HepG2 (cell line): ENCODE results near the gene SENP5. TPM values are rescaled to one million over a fixed set of nuclear protein-coding genes. Genes with fewer than 3 reads are reported as not detected.
A peak's percentile ranks its signal among the peaks of the same experiment; 100 is the strongest.

ENCODE experiments used
- ELF3 ChIP-seq: IDR thresholded peaks from 2 replicates; pipeline ENCODE4 v1.6.1; 2016; ENCODE audit warnings: missing genetic modification reagents, missing compliant biosample characterization
- ISX ChIP-seq: sonication (generic); formaldehyde crosslinking; conservative IDR thresholded peaks from 2 replicates; pipeline ENCODE4 v1.5.0; 2020; ENCODE audit warnings: missing genetic modification reagents
- LBX2 ChIP-seq: sonication (generic); formaldehyde crosslinking; IDR thresholded peaks from 2 replicates; pipeline ENCODE4 v1.5.0; 2020; ENCODE audit warnings: missing genetic modification reagents, mild to moderate bottlenecking, borderline replicate concordance
- MLX ChIP-seq: IDR thresholded peaks from 2 replicates; pipeline ENCODE4 v1.6.1; 2016
- MZF1 ChIP-seq: sonication (generic); formaldehyde crosslinking; IDR thresholded peaks from 2 replicates; pipeline ENCODE4 v1.8.1; 2023; ENCODE audit warnings: mild to moderate bottlenecking, missing genetic modification reagents, borderline replicate concordance
- NKX3-1 ChIP-seq: sonication (generic); formaldehyde crosslinking; IDR thresholded peaks from 2 replicates; pipeline ENCODE4 v1.5.0; 2020; ENCODE audit warnings: missing genetic modification reagents
- PRDM10 ChIP-seq: sonication (generic); formaldehyde crosslinking; IDR thresholded peaks from 2 replicates; pipeline ENCODE4 v1.4.0; 2020; ENCODE audit warnings: low read depth, missing genetic modification reagents
- PRPF4 ChIP-seq: fragments of 200-400 bp; formaldehyde crosslinking; IDR thresholded peaks from 2 replicates; pipeline ENCODE4 v1.6.1; 2016; ENCODE audit warnings: low read length, low read depth; ENCODE audit not compliant: poor library complexity, severe bottlenecking
- RBFOX2 ChIP-seq: fragments of 200-400 bp; formaldehyde crosslinking; IDR thresholded peaks from 2 replicates; pipeline ENCODE4 v1.6.1; 2017; ENCODE audit warnings: low read depth, mild to moderate bottlenecking, low read length
- SIN3B ChIP-seq: fragments of 150-350 bp; IDR thresholded peaks from 2 replicates; pipeline ENCODE4 v1.6.1; 2014; ENCODE audit warnings: low read length
- ZHX2 ChIP-seq, 2 experiments: sonication (generic) in 1 of 2; formaldehyde crosslinking in 1 of 2; IDR thresholded peaks; 2 replicates each; pipeline versions ENCODE4 v1.6.1 to v1.9.0; 2014 to 2022; ENCODE audit warnings: antibody characterized with exemption in 1 of 2, borderline replicate concordance in 1 of 2, inconsistent platforms in 1 of 2, low read depth in 1 of 2, missing genetic modification reagents in 1 of 2
- ZNF598 ChIP-seq: sonication (generic); formaldehyde crosslinking; IDR thresholded peaks from 2 replicates; pipeline ENCODE4 v1.5.1; 2020; ENCODE audit warnings: mild to moderate bottlenecking, missing genetic modification reagents, borderline replicate concordance
- ZNF704 ChIP-seq: sonication (generic); formaldehyde crosslinking; IDR thresholded peaks from 2 replicates; pipeline ENCODE4 v1.8.1; 2023; ENCODE audit warnings: mild to moderate bottlenecking, inconsistent platforms, moderate library complexity, missing genetic modification reagents, borderline replicate concordance
- ZNF841 ChIP-seq: sonication (generic); formaldehyde crosslinking; IDR thresholded peaks from 2 replicates; pipeline ENCODE4 v1.8.1; 2023; ENCODE audit warnings: missing genetic modification reagents, borderline replicate concordance
- polyA plus RNA-seq, 8 experiments: library from polyadenylated mRNA; depleted of rRNA in 3 of 8; stranded (reverse) in 7 of 8; unstranded in 1 of 8; fragments of >200 nt; fragmentation: Illumina TruSeq in 4 of 8; extraction: Trizol in 4 of 8; gene quantifications; 2 replicates each; pipeline versions ENCODE4 v1.2.1 to v1.2.3, GENCODE V29; 2011 to 2016; ENCODE audit warnings: low read depth in 4 of 8, missing spikeins in 1 of 8, mixed read lengths in 1 of 8; ENCODE audit not compliant: insufficient read depth in 1 of 8
- total RNA-seq, 5 experiments: library from RNA; depleted of rRNA; stranded (reverse); fragments of >200 nt; fragmentation: Illumina TruSeq; extraction: Trizol; gene quantifications; 2 replicates each; pipeline ENCODE4 v1.2.3, GENCODE V29; 2016; ENCODE audit warnings: low read depth in 1 of 5

The SENP5 gene
- total and polyA plus RNA-seq, 2 of the 13 experiments (the other 11 are each of a cell fraction or from before 2014, with no cell fraction given): 17.6 to 30.9 TPM

- TF ChIP-seq MLX (CRISPR knock-in tag): no peak
- no peak for TF ChIP-seq LBX2 (CRISPR knock-in tag)
- no peak for TF ChIP-seq ISX
- TF ChIP-seq SIN3B: no peak
- TF ChIP-seq PRDM10 (CRISPR knock-in tag): peak; percentile 91
- TF ChIP-seq PRPF4: peak; percentile 75
- TF ChIP-seq RBFOX2: peak; percentile 74
- peak; percentile 17; the same call in 1 of the 2 replicates for TF ChIP-seq ZNF598
- TF ChIP-seq ZNF841 (CRISPR knock-in tag): no peak
- peak; percentile 35; the same call in 1 of the 2 replicates for TF ChIP-seq MZF1 (CRISPR knock-in tag)
- 0 out of 2 replicates have a peak, but pooled peaks have one; percentile 33 for TF ChIP-seq ZNF704 (CRISPR knock-in tag)
- TF ChIP-seq ELF3 (CRISPR knock-in tag): no peak
- no peak for TF ChIP-seq ZHX2 (IDR thresholded peaks at IDR 0.05; ENCODE audit: low read depth)
- no peak for TF ChIP-seq ZHX2 (CRISPR knock-in tag; IDR thresholded peaks at IDR 0.05; ENCODE audit: borderline replicate concordance)
- no peak for TF ChIP-seq NKX3-1
These were observed 99.0 kb downstream of the SENP5 start (continued) for GRCh38 chr3:196966526-196967401.
